HEK293 (cell line): Measurements from ENCODE around the gene RRAS.

Experiments
- CTCF ChIA-PET: fragments of 350-600 bp; formaldehyde crosslinking; extraction: SDS; loops from one replicate; lab custom pipeline; 2021; ENCODE audit warnings: antibody characterized with exemption; lab: Yijun Ruan, JAX
- POLR2A ChIA-PET: fragments of 300-600 bp; formaldehyde crosslinking; extraction: SDS; loops from one replicate; lab custom pipeline; 2020; ENCODE audit warnings: antibody characterized with exemption, inconsistent platforms; lab: Yijun Ruan, JAX
- H3K27ac ChIP-seq: fragments of 200-500 bp; sonication (Bioruptor generic); 2 replicates; pipeline ENCODE4 v1.5.1; 2014; ENCODE audit warnings: low read depth, low read length, control low read depth, inconsistent platforms; ENCODE audit errors: extremely low read depth
- H3K36me3 ChIP-seq, 2 experiments: fragments of 200-500 bp in 1 of 2; sonication (Bioruptor generic) in 1 of 2; 1 replicate in 1 of 2; 2 replicates in 1 of 2; pipeline ENCODE4 v1.5.1; 2014 to 2017; ENCODE audit warnings: inconsistent platforms in 2 of 2, low read length in 2 of 2; ENCODE audit not compliant: control insufficient read depth in 2 of 2, insufficient read depth in 1 of 2
- H3K4me1 ChIP-seq: fragments of 200-500 bp; sonication (Bioruptor generic); 2 replicates; pipeline ENCODE4 v1.5.1; 2014; ENCODE audit warnings: mild to moderate bottlenecking, low read length, inconsistent platforms; ENCODE audit not compliant: control insufficient read depth, insufficient read depth
- H3K4me3 ChIP-seq: 2 replicates; pipeline ENCODE4 v1.5.1; 2011; ENCODE audit warnings: low read depth, mild to moderate bottlenecking, control low read depth, low read length, moderate library complexity
- H3K9me3 ChIP-seq: fragments of 200-500 bp; sonication (Bioruptor generic); 2 replicates; pipeline ENCODE4 v1.5.1; 2014; ENCODE audit warnings: low read depth, low read length, inconsistent platforms; ENCODE audit not compliant: control insufficient read depth, insufficient read depth
- BCL11A ChIP-seq: fragments of 450-650 bp; formaldehyde crosslinking; IDR thresholded peaks from 2 replicates; pipeline ENCODE4 v1.5.1; 2016; ENCODE audit warnings: low read depth, missing biosample characterization, missing genetic modification characterization
- BCL11B ChIP-seq: fragments of 450-650 bp; formaldehyde crosslinking; IDR thresholded peaks from 2 replicates; pipeline ENCODE4 v1.5.1; 2016; ENCODE audit warnings: low read depth, missing biosample characterization, missing genetic modification characterization
- BCL6B ChIP-seq: fragments of 450-650 bp; formaldehyde crosslinking; IDR thresholded peaks from 2 replicates; pipeline ENCODE4 v1.5.1; 2017; ENCODE audit warnings: missing biosample characterization, missing genetic modification characterization
- KLF1 ChIP-seq: fragments of 450-650 bp; formaldehyde crosslinking; IDR thresholded peaks from 2 replicates; pipeline ENCODE4 v1.5.1; 2016; ENCODE audit warnings: missing biosample characterization, missing genetic modification characterization
- KLF7 ChIP-seq: fragments of 450-650 bp; formaldehyde crosslinking; IDR thresholded peaks from 2 replicates; pipeline ENCODE4 v1.5.1; 2016; ENCODE audit warnings: missing biosample characterization, missing genetic modification characterization, borderline replicate concordance
- SP2 ChIP-seq: fragments of 450-650 bp; formaldehyde crosslinking; IDR thresholded peaks from 2 replicates; pipeline ENCODE4 v1.5.1; 2016; ENCODE audit warnings: missing biosample characterization, missing genetic modification characterization
- SP3 ChIP-seq: fragments of 450-650 bp; formaldehyde crosslinking; IDR thresholded peaks from 2 replicates; pipeline ENCODE4 v1.5.1; 2016; ENCODE audit warnings: missing biosample characterization, missing genetic modification characterization
- ZBTB17 ChIP-seq: fragments of 450-650 bp; formaldehyde crosslinking; IDR thresholded peaks from 2 replicates; pipeline ENCODE4 v1.5.1; 2016; ENCODE audit warnings: missing biosample characterization, missing genetic modification characterization
- ZEB2 ChIP-seq: fragments of 450-650 bp; formaldehyde crosslinking; IDR thresholded peaks from 2 replicates; pipeline ENCODE4 v1.5.1; 2016; ENCODE audit warnings: missing biosample characterization, missing genetic modification characterization
- ZNF114 ChIP-seq: fragments of 450-650 bp; formaldehyde crosslinking; IDR thresholded peaks from 2 replicates; pipeline ENCODE4 v1.5.0; 2017; ENCODE audit warnings: missing biosample characterization, missing genetic modification characterization
- ZNF169 ChIP-seq: fragments of 450-650 bp; formaldehyde crosslinking; IDR thresholded peaks from 2 replicates; pipeline ENCODE4 v1.5.1; 2016; ENCODE audit warnings: missing biosample characterization, missing genetic modification characterization
- ZNF174 ChIP-seq: fragments of 450-650 bp; formaldehyde crosslinking; IDR thresholded peaks from 2 replicates; pipeline ENCODE4 v1.5.0; 2017; ENCODE audit warnings: missing biosample characterization, mild to moderate bottlenecking, missing genetic modification characterization
- ZNF19 ChIP-seq: fragments of 450-650 bp; formaldehyde crosslinking; IDR thresholded peaks from 2 replicates; pipeline ENCODE4; 2016; ENCODE audit warnings: missing biosample characterization, missing genetic modification characterization, low read depth
- ZNF2 ChIP-seq: fragments of 450-650 bp; formaldehyde crosslinking; IDR thresholded peaks from 2 replicates; pipeline ENCODE4 v1.5.1; 2016; ENCODE audit warnings: missing biosample characterization, missing genetic modification characterization
- ZNF214 ChIP-seq: fragments of 450-650 bp; formaldehyde crosslinking; IDR thresholded peaks from 2 replicates; pipeline ENCODE4 v1.5.1; 2017; ENCODE audit warnings: missing biosample characterization, mild to moderate bottlenecking, missing genetic modification characterization, borderline replicate concordance
- ZNF223 ChIP-seq: fragments of 450-650 bp; formaldehyde crosslinking; IDR thresholded peaks from 2 replicates; pipeline ENCODE4 v1.5.1; 2016; ENCODE audit warnings: missing biosample characterization, missing genetic modification characterization
- ZNF341 ChIP-seq: fragments of 450-650 bp; formaldehyde crosslinking; IDR thresholded peaks from 2 replicates; pipeline ENCODE4; 2016; ENCODE audit warnings: low read depth, missing biosample characterization, missing genetic modification characterization
- ZNF37A ChIP-seq: fragments of 450-650 bp; IDR thresholded peaks from 2 replicates; pipeline ENCODE4 v1.5.1; 2018; ENCODE audit warnings: missing biosample characterization, missing genetic modification characterization
- ZNF391 ChIP-seq: fragments of 450-650 bp; formaldehyde crosslinking; IDR thresholded peaks from 2 replicates; pipeline ENCODE4 v1.5.1; 2016; ENCODE audit warnings: low read depth, missing biosample characterization, missing genetic modification characterization, borderline replicate concordance
- ZNF423 ChIP-seq: fragments of 450-650 bp; formaldehyde crosslinking; IDR thresholded peaks from 2 replicates; pipeline ENCODE4 v1.5.1; 2016; ENCODE audit warnings: missing biosample characterization, missing genetic modification characterization
- ZNF48 ChIP-seq: fragments of 450-650 bp; formaldehyde crosslinking; IDR thresholded peaks from 2 replicates; pipeline ENCODE4 v1.5.1; 2016; ENCODE audit warnings: missing biosample characterization, missing genetic modification characterization
- ZNF521 ChIP-seq: fragments of 450-650 bp; formaldehyde crosslinking; IDR thresholded peaks from 2 replicates; pipeline ENCODE4 v1.5.1; 2017; ENCODE audit warnings: missing biosample characterization, mild to moderate bottlenecking, missing genetic modification characterization
- ZNF544 ChIP-seq: fragments of 450-650 bp; formaldehyde crosslinking; IDR thresholded peaks from 2 replicates; pipeline ENCODE4 v1.5.0; 2017; ENCODE audit warnings: missing biosample characterization, missing genetic modification characterization
- ZNF555 ChIP-seq: fragments of 450-650 bp; formaldehyde crosslinking; conservative IDR thresholded peaks from 2 replicates; pipeline ENCODE4 v1.5.1; 2017; ENCODE audit warnings: missing biosample characterization, mild to moderate bottlenecking, missing genetic modification characterization, inconsistent platforms
- ZNF561 ChIP-seq: fragments of 450-650 bp; IDR thresholded peaks from 2 replicates; pipeline ENCODE4 v1.5.1; 2018; ENCODE audit warnings: missing biosample characterization, missing genetic modification characterization, borderline replicate concordance
- ZNF629 ChIP-seq: fragments of 450-650 bp; formaldehyde crosslinking; IDR thresholded peaks from 2 replicates; pipeline ENCODE4 v1.5.1; 2017; ENCODE audit warnings: missing biosample characterization, missing genetic modification characterization
- ZNF785 ChIP-seq: fragments of 450-650 bp; formaldehyde crosslinking; IDR thresholded peaks from 2 replicates; pipeline ENCODE4 v1.5.1; 2016; ENCODE audit warnings: missing biosample characterization, missing genetic modification characterization
- TF ChIP-seq, protein P1 (sequence below): fragments of 450-650 bp; formaldehyde crosslinking; IDR thresholded peaks from 2 replicates; pipeline ENCODE4 v1.5.1; 2016; ENCODE audit warnings: missing biosample characterization, missing genetic modification characterization
- TF ChIP-seq, protein P2 (sequence below): fragments of 450-650 bp; formaldehyde crosslinking; IDR thresholded peaks from 2 replicates; pipeline ENCODE4 v1.5.1; 2016; ENCODE audit warnings: missing biosample characterization, missing genetic modification characterization
- TF ChIP-seq, protein P3 (sequence below): fragments of 450-650 bp; formaldehyde crosslinking; optimal IDR thresholded peaks from 2 replicates; pipeline ENCODE3; 2016; ENCODE audit warnings: missing biosample characterization, mild to moderate bottlenecking, missing genetic modification characterization

The RRAS gene

GRCh38 chr19:49592486-49593232 lies 47.3 kb downstream of the RRAS start (continued):
- TF ChIP-seq ZNF114 (tag by site-specific recombination) (no peak), ZNF169 (tag by site-specific recombination) (0 out of 2 replicates have a peak, but pooled peaks have one; percentile 22), ZNF214 (no peak), SP2 (peak; percentile 28), ZNF561 (tag by site-specific recombination) (no peak), ZNF423 (no peak), ZNF391 (tag by site-specific recombination) (0 out of 2 replicates have a peak, but pooled peaks have one; percentile 9), ZNF19 (no peak), ZEB2 (no peak; the same call in 1 of the 2 replicates), ZNF555 (tag by site-specific recombination) (no peak), BCL11A (tag by site-specific recombination) (no peak), KLF1 (tag by site-specific recombination) (no peak), ZNF544 (tag by site-specific recombination) (no peak), ZNF341 (tag by site-specific recombination) (peak; percentile 63)
- TF ChIP-seq, protein P1, sequence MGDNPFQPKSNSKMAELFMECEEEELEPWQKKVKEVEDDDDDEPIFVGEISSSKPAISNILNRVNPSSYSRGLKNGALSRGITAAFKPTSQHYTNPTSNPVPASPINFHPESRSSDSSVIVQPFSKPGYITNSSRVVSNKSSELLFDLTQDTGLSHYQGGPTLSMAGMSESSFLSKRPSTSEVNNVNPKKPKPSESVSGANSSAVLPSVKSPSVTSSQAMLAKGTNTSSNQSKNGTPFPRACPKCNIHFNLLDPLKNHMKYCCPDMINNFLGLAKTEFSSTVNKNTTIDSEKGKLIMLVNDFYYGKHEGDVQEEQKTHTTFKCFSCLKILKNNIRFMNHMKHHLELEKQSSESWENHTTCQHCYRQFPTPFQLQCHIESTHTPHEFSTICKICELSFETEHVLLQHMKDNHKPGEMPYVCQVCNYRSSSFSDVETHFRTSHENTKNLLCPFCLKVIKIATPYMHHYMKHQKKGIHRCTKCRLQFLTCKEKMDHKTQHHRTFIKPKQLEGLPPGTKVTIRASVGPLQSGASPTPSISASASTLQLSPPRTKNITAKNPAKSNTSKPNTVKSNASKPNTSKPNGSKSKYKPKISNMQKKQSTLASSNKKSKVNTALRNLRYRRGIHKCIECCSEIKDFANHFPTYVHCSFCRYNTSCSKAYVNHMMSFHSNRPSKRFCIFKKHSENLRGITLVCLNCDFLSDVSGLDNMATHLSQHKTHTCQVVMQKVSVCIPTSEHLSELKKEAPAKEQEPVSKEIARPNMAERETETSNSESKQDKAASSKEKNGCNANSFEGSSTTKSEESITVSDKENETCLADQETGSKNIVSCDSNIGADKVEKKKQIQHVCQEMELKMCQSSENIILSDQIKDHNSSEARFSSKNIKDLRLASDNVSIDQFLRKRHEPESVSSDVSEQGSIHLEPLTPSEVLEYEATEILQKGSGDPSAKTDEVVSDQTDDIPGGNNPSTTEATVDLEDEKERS (tag by site-specific recombination), result no peak

DNA sequence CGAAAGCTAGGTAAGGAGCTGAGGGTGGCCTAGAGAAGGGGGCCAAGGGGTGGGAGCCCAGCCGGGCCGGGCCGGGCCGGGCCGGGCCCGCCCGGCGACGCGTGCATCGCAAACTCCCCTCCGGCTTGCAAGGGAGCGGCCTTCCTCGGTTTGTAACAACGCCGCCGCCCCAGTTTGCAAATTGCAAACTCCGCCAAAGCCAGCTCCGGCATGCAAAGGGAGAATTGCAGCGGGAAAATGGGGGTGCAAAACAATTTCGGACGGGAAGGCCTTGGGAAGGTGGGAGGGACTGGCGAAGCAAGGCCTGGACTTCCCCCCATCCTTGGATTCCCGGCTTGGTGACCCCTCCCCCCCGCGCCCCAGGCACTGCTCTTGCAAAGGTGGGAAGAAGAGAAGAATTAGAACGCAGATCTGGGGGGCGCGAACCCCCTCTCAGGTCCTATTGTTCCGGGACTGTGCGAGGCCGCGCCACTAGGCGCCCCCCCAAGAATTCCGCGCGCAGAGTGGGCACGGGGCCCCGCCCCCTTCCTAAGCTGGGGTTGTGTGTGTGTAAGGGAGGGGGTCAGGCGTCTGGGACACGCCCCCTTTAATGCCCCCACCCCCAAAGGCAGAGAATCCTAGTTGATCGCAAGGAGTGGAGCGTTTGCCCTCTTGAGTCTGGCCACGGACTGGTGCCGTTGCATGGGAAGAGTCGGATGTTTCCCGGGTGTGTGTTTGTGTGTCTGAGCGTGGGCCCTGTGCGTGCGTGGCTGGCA lies 48.0 kb downstream of the RRAS start:
- no peaks in the 10 kb centered on the region for H3K9me3 ChIP-seq
- POLR2A ChIA-PET, result interaction anchor here (0.6 to 7.1 kb wide), 11 partner anchors 13 to 221 kb away, joined by 3 to 124 read pairs (median 4); partner anchors contain the start of genes FUZ, IRF3, NOSIP and PRRG2
- H3K4me3 ChIP-seq, result peak overlapping the region; percentile 82
- H3K4me1 ChIP-seq, result peaks cover 7% of the 10 kb centered on the region
- H3K36me3 ChIP-seq, result peaks cover 19 to 28% of the 10 kb centered on the region in 2 experiments
- CTCF ChIA-PET, result interaction anchor here (0.6 to 1.0 kb wide), 4 partner anchors 12 to 81 kb away, joined by 3 to 5 read pairs (median 4); partner anchors contain the start of gene NOSIP
- H3K27ac ChIP-seq, result peak overlapping the region; percentile 98
- TF ChIP-seq ZNF521 (no peak), BCL11B (tag by site-specific recombination) (peak; percentile 8; the same call in 1 of the 2 replicates), ZNF223 (tag by site-specific recombination) (no peak), ZNF174 (tag by site-specific recombination) (no peak), ZNF2 (tag by site-specific recombination) (no peak), ZNF48 (tag by site-specific recombination) (no peak), SP3 (tag by site-specific recombination) (peak; percentile 90), KLF7 (tag by site-specific recombination) (no peak), ZNF37A (tag by site-specific recombination) (no peak), ZNF114 (tag by site-specific recombination) (no peak), ZBTB17 (tag by site-specific recombination) (peak; percentile 73), BCL6B (tag by site-specific recombination) (peak; percentile 28; the same call in 1 of the 2 replicates), ZNF785 (tag by site-specific recombination) (no peak), ZNF629 (tag by site-specific recombination) (peak; percentile 37; the same call in 1 of the 2 replicates)
- TF ChIP-seq, protein P2, sequence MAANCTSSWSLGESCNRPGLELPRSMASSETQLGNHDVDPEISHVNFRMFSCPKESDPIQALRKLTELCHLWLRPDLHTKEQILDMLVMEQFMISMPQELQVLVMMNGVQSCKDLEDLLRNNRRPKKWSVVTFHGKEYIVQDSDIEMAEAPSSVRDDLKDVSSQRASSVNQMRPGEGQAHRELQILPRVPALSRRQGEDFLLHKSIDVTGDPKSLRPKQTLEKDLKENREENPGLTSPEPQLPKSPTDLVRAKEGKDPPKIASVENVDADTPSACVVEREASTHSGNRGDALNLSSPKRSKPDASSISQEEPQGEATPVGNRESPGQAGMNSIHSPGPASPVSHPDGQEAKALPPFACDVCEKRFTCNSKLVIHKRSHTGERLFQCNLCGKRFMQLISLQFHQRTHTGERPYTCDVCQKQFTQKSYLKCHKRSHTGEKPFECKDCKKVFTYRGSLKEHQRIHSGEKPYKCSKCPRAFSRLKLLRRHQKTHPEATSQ, result no peak
- TF ChIP-seq, protein P3, sequence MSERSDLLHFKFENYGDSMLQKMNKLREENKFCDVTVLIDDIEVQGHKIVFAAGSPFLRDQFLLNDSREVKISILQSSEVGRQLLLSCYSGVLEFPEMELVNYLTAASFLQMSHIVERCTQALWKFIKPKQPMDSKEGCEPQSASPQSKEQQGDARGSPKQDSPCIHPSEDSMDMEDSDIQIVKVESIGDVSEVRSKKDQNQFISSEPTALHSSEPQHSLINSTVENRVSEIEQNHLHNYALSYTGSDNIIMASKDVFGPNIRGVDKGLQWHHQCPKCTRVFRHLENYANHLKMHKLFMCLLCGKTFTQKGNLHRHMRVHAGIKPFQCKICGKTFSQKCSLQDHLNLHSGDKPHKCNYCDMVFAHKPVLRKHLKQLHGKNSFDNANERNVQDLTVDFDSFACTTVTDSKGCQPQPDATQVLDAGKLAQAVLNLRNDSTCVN (tag by site-specific recombination), result peak; percentile 73
